ENCODE data around the gene KDM5A. TPM values are rescaled to one million over a fixed set of nuclear protein-coding genes. Genes with fewer than 3 reads are reported as not detected.
"Not testable (repeated sequence)": the region's sequence is repeated elsewhere in the genome, so short reads cannot be mapped to it uniquely, and the experiment has no call there.

Gene KDM5A
- total RNA-seq, 1 donor from 2014 or later, result 35.5 TPM

DNA sequence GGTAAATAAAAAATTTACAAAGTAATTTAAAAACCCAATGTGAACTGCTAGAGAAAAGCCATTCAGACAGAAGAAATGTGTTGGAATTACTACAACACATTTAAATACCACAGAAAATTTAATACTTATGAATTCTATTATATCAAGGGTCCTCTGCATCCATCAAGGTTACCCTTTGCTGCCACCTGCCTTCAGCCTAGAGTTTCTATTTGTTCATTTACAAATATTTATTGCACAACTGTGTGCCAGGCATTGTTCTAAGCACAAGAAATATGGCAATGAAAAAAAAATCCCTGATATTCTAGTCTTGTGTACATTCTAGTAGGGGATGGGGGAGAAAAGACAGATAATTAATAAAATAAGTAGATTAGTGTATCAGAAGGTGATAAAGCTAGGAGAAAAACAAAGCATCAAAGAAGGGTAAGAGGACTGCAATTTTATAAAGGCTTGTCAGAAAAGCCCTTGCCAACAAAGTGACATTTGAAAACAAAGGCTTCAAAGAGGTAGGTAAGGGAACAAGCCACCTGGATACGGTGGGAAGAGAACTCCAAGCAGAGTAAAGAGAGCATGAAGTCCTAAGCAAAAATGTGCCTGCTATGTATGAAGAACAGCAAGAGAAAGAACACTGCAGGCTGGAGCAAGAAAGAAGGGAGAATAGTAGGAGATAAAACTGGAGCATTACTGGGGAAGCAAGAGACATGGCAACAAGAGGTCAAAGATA, 67.4 kb downstream of the KDM5A start:
- DNase-seq (ENCODE audit: low read depth), result peak; percentile 35
- H3K36me3 ChIP-seq (ENCODE audit: control insufficient read depth, insufficient read depth, low read length), result peaks cover 13% of the 10 kb centered on the region
- H3K27me3 ChIP-seq (ENCODE audit: control insufficient read depth, insufficient read depth, low read length), result no peaks in the 10 kb centered on the region
- TF ChIP-seq, protein P1, sequence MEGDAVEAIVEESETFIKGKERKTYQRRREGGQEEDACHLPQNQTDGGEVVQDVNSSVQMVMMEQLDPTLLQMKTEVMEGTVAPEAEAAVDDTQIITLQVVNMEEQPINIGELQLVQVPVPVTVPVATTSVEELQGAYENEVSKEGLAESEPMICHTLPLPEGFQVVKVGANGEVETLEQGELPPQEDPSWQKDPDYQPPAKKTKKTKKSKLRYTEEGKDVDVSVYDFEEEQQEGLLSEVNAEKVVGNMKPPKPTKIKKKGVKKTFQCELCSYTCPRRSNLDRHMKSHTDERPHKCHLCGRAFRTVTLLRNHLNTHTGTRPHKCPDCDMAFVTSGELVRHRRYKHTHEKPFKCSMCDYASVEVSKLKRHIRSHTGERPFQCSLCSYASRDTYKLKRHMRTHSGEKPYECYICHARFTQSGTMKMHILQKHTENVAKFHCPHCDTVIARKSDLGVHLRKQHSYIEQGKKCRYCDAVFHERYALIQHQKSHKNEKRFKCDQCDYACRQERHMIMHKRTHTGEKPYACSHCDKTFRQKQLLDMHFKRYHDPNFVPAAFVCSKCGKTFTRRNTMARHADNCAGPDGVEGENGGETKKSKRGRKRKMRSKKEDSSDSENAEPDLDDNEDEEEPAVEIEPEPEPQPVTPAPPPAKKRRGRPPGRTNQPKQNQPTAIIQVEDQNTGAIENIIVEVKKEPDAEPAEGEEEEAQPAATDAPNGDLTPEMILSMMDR (IDR thresholded peaks at IDR 0.05; ENCODE audit: insufficient read depth, low read length, severe bottlenecking), result peak; percentile 13
- no peak overlapping the region for H3K4me3 ChIP-seq (ENCODE audit: low read depth, low read length)
- no peak for FAIRE-seq

DNA sequence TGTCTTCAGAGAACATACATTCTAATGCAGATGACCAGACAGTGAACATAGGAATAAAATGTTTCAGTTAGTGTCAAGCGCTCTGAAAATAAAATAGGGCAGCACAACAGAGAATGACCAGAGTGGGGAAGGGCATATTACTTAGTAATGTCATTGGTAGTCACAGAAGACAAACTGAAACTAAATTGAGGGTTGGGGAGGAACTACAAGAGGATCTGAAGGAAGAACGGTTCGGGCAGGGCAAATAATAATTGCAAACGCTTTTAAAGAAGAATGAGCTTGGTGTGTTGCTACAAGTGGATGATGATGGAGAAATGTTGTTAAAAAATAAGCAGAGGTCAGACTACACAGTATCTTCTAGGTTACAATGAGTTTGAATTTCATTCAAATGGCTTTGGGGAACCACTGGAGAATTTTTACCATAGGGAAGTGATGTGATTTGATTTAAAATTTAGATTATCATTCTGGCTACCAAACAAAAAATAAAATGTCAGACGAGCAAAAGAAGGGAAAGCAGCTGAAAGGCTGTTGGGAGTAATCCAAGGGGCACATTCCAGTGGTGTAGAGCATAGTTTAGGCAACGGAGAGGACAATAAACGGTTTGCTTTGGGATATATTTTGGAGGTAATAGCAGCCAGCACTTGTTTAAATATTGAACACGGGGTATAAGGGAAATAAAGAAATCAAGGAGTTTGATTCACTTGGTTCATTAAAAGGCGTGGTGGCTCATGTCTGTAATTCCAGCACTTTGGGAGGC, 70.2 kb downstream of the KDM5A start:
- peaks cover 15% of the 10 kb centered on the region for H3K36me3 ChIP-seq (ENCODE audit: control insufficient read depth, insufficient read depth, low read length)
- TF ChIP-seq, protein P1 (IDR thresholded peaks at IDR 0.05; ENCODE audit: insufficient read depth, low read length, severe bottlenecking), result no peak

DNA sequence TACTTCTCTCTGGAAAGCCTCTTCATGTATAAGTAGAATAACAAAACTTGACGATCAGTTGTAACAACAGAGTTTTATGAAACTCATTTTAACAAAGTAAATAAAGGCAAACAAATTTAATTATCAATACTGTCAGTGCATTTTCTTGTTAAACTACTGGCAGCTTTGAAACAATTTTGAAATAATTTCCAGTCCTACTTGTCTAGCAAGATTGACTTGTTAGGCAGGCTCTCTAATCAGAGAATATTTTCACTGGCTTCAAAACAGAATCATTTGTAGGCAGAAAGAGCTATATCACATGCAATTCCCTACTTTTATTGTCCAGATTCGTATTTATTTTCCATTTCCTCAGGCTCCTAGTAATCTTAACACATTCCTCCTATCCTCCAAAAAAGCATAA, 80.6 kb downstream of the KDM5A start:
- H3K27me3 ChIP-seq (ENCODE audit: control insufficient read depth, insufficient read depth, low read length), result no peaks in the 10 kb centered on the region
- FAIRE-seq, result no peak
- no peak overlapping the region for H3K4me3 ChIP-seq (ENCODE audit: low read depth, low read length)
- H3K36me3 ChIP-seq (ENCODE audit: control insufficient read depth, insufficient read depth, low read length), result peaks cover 15% of the 10 kb centered on the region
- DNase-seq (ENCODE audit: low read depth), result peak; percentile 39
- TF ChIP-seq, protein P1 (IDR thresholded peaks at IDR 0.05; ENCODE audit: insufficient read depth, low read length, severe bottlenecking), result no peak

More for the DNA sequence above, 70.2 kb downstream of the KDM5A start:
- no peak overlapping the region for H3K4me3 ChIP-seq (ENCODE audit: low read depth, low read length)
- FAIRE-seq (no peak), DNase-seq (ENCODE audit: low read depth) (no peak)
- H3K27me3 ChIP-seq (ENCODE audit: control insufficient read depth, insufficient read depth, low read length), result no peaks in the 10 kb centered on the region

DNA sequence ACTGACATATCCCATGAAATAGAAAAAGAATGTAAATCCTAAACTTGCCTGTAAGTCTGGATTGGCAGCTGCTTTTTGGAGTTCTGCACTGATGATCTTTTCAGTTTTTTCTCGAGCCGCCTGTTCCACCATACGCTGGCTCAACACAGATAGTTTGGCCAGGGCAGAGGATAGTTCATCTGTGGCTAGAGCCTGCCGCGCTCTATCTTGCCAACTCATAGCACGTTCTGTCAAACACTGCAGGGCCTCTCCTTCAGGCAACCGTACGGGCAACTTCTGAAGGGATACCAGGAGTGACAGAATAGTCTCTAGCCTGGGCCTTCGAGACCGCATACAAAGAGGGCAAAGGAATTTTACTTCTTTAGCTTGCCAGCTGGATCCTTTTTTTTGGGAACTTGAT, 81.7 kb downstream of the KDM5A start:
- no peak overlapping the region for H3K4me3 ChIP-seq (ENCODE audit: low read depth, low read length)
- FAIRE-seq (no peak), DNase-seq (ENCODE audit: low read depth) (no peak)
- H3K36me3 ChIP-seq (ENCODE audit: control insufficient read depth, insufficient read depth, low read length), result peaks cover 12% of the 10 kb centered on the region
- H3K27me3 ChIP-seq (ENCODE audit: control insufficient read depth, insufficient read depth, low read length), result no peaks in the 10 kb centered on the region
- TF ChIP-seq, protein P1 (IDR thresholded peaks at IDR 0.05; ENCODE audit: insufficient read depth, low read length, severe bottlenecking), result no peak

DNA sequence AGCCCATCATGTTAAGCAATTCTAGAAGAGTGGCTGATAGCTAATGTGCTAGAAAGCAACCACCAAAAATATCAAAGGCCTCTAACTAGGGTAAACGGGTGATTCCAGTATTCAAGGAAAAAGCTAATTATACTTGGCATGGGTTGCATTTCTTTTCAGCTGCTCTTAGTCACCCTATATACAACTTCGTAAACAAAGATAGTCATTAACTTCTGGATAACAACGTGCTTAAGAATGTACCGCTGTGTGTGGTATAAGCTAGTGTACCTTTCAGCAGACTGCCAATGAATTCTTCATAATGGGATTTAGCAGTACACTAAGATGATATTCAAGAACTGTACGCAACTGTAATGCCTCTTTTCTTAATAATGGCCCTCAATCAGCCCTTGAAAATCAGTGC, 84.3 kb downstream of the KDM5A start:
- TF ChIP-seq, protein P1 (IDR thresholded peaks at IDR 0.05; ENCODE audit: insufficient read depth, low read length, severe bottlenecking), result no peak
- no peaks in the 10 kb centered on the region for H3K27me3 ChIP-seq (ENCODE audit: control insufficient read depth, insufficient read depth, low read length)
- FAIRE-seq (peak; percentile 18), DNase-seq (ENCODE audit: low read depth) (peak; percentile 30)
- H3K36me3 ChIP-seq (ENCODE audit: control insufficient read depth, insufficient read depth, low read length), result peaks cover 11% of the 10 kb centered on the region
- no peak overlapping the region for H3K4me3 ChIP-seq (ENCODE audit: low read depth, low read length)

DNA sequence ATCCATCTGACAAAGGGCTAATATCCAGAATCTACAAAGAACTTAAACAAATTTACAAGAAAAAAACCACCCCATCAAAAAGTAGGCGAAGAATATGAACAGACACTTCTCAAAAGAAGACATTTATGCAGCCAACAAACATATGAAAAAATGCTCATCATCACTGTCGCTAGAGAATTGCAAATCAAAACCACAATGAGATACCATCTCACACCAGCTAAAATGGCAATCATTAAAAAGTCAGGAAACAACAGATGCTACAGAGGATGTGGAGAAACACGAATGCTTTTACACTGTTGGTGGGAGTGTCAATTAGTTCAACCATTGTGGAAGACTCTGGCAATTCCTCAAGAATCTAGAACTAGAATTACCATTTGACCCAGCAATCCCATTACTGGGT, 86.4 kb downstream of the KDM5A start:
- DNase-seq (ENCODE audit: low read depth); H3K4me3 ChIP-seq (ENCODE audit: low read depth, low read length); H3K27me3 ChIP-seq (ENCODE audit: control insufficient read depth, insufficient read depth, low read length); FAIRE-seq: not testable (repeated sequence)
- H3K36me3 ChIP-seq (ENCODE audit: control insufficient read depth, insufficient read depth, low read length), result peaks cover 11% of the 10 kb centered on the region

DNA sequence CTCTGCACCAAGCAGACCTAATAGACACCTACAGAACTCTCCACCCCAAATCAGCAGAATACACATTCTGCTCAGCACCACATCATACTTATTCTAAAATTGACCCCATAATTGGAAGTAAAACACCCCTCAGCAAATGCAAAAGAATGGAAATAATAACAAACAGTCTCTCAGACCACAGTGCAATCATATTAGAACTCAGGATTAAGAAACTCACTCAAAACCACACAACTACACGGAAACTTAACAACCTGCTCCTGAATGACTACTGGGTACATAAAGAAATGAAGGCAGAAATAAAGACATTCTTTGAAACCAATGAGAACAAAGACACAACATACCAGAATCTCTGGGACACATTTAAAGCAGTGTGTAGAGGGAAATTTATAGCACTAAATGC, 89.0 kb downstream of the KDM5A start:
- not testable (repeated sequence) for H3K36me3 ChIP-seq (ENCODE audit: control insufficient read depth, insufficient read depth, low read length); H3K27me3 ChIP-seq (ENCODE audit: control insufficient read depth, insufficient read depth, low read length); H3K4me3 ChIP-seq (ENCODE audit: low read depth, low read length); FAIRE-seq; DNase-seq (ENCODE audit: low read depth)

DNA sequence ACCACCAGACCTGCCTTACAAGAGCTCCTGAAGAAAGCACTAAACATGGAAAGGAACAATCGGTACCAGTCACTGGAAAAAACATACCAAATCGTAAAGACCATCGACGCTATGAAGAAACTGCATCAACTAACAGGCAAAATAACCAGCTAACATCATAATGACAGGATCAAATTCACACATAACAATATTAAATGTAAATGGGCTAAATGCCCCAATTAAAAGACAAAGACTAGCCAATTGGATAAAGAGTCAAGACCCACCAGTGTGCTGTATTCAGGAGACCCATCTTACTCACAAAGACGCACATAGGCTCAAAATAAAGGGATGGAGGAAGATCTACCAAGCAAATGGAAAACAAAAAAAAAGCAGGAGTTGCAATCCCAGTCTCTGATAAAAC, 89.6 kb downstream of the KDM5A start:
- H3K36me3 ChIP-seq (ENCODE audit: control insufficient read depth, insufficient read depth, low read length); FAIRE-seq: not testable (repeated sequence)

DNA sequence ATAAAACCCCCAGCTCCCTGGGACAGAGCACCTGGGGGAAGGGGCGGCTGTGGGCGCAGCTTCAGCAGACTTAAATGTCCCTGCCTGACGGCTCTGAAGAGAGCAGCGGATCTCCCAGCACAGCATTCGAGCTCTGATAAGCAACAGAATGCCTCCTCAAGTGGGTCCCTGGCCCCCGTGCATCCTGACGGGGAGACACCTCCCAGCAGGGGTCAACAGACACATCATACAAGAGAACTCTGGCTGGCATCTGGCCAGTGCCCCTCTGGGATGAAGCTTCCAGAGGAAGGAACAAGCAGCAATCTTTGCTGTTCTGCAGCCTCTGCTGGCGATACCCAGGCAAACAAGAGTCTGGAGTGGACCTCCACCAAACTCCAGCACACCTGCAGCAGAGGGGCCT, 91.1 kb downstream of the KDM5A start:
- not testable (repeated sequence) for H3K4me3 ChIP-seq (ENCODE audit: low read depth, low read length); H3K36me3 ChIP-seq (ENCODE audit: control insufficient read depth, insufficient read depth, low read length); DNase-seq (ENCODE audit: low read depth); H3K27me3 ChIP-seq (ENCODE audit: control insufficient read depth, insufficient read depth, low read length); FAIRE-seq

More for the DNA sequence above, 89.6 kb downstream of the KDM5A start:
- not testable (repeated sequence) for DNase-seq (ENCODE audit: low read depth); H3K27me3 ChIP-seq (ENCODE audit: control insufficient read depth, insufficient read depth, low read length); H3K4me3 ChIP-seq (ENCODE audit: low read depth, low read length)

Measured in bronchial epithelial cell (primary cell).